Measurements from ENCODE around the gene KCNIP1.

The KCNIP1 gene

DNA sequence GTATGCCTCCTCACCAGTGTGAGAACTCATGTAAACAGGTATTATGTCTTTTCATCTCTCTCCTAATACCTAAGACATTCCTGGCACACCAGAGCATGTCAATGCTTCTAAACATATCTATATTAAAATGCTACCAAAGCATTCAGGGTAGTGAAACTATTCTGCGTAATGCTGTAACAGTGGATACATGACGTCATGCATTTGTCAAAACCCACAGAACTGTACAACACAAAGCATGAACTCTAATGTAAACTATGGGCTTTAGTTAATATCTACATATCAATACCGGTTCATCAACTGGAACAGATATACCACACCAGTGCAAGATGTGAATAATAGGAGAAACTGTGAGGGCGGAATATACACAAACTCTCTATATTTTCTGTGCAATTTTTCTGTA lies 207.5 kb downstream of the KCNIP1 start:
- no peak for DNase-seq (ENCODE audit: low read depth, low spot score)

DNA sequence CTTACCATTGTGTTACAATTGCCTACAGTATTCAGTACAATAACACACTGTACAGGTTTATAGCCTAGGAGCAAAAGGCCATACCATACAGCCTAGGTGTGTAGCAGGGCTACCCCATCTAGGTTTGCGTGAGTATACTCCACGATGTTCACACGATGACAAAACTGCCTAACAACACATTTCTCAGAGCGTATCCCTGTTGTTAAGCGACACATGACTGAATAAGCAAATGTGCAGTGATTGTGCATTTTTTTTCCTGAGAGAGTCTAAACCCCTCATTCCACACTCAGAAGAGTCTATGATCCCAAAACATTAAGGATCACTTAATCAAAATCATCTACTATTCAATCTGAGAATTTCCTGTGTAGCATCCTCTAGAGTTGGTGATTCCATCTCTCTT lies 211.3 kb downstream of the KCNIP1 start:
- no peak for DNase-seq (ENCODE audit: low read depth, low spot score)

DNA sequence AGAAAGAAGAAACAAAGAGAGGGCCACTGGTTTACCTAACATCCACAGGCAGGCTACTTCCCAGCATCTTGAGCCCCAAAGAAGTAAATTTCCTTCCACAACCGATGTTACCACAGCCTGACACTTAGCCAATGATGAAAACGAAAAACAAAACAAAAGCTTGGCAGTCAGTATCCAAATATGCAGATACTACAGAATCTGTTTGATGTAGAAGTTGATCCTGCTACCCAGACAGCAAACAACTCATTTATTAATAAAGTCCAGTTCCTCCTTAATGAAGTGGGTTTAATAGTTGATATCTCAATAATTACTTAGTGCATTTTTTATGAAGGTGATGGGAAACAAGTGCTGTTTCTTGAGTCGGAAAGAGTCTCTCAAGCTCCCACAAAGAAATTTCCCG lies 212.6 kb downstream of the KCNIP1 start:
- DNase-seq (ENCODE audit: low read depth, low spot score) = no peak

DNA sequence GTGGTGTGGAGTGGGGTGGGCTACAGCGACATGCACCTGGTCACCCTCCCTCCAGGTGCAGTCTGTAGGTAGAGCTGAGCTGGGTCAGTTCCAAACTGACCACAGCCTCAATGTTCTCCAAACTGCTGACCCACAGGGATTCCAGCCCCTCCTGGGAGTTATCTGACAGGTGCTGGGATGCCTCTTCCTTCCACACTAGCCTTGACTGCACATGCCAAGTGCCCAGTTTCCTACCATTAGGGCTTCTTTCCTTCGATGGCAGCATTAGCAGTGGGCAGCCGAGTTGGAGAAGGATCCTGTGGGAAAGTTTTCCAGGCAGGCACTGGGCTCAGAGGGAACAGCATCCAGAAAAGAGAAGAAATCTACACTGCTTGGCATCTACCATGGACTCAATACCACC lies 215.7 kb downstream of the KCNIP1 start:
- DNase-seq (ENCODE audit: low read depth, low spot score) = no peak

DNA sequence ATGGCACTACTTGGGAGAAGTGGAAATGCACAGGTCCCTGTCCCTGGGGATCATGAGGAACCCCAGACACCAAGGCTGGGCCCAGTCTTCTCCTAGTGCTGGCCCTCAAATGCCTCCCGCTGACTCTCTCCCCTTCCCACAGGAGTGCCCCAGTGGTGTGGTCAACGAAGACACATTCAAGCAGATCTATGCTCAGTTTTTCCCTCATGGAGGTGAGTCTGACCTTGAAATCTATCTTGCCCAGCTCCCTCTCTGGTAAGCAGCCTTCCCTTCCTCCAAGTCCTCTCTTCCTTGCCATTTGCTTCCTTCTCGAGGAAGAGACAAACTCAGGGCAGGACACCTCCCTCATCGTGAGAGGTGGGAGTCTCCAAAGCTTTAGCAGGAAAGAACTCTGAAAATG lies 216.4 kb downstream of the KCNIP1 start:
- no peak for DNase-seq (ENCODE audit: low read depth, low spot score)

DNA sequence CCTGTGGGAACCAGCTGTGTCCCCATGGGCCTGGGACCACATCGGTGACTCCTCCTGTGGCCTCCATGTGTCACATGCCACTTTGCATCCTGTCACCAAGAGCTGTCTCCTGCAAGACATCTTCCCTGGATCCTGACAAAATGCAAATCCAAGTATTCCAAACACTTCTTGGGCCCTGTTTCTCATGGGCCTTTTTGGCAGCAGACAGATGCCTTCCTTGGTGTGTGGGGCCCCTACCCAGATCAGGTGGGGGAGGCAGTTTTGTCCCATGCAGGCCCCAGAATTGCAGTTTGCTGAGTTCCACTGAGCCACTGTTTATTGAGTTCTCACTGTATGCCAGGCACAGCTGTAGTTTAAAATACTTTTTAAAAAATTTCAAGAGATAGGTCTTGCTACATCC lies 217.2 kb downstream of the KCNIP1 start:
- no peak for DNase-seq (ENCODE audit: low read depth, low spot score)

DNA sequence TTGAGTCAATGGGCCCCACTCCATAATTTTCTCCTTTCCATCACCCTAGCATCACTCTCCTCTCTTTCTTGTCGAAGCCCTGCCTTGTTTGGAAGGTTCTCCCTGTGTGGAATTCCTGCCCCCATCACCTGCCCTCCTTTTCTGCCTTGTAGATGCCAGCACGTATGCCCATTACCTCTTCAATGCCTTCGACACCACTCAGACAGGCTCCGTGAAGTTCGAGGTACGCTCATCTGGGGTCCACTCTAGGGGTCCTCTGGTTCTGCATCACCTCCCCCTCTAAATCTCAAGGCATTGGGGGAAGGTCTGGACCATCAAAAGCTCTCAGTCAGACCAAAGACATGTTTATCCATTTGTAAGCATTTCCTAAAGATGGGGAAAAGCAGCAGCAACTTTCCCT lies 217.9 kb downstream of the KCNIP1 start:
- DNase-seq (ENCODE audit: low read depth, low spot score) = no peak

DNA sequence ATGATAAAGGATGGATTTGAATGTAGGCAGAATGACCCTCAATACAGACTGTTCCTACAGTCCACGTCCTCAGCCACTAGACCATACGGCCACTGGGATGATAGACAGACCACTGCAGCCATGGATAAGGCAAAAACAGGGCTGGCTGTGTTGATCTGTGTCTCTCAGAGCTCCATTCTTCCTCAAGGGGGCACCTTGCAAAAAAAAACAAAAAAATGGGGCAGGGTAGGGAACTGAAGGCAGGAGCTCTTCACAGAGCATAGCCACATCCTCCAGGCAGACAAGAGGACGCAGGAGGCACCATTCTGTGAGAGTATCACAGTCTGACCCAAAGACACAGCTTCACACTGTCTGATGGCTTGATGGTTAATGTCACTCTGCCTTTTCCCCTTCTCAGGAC lies 218.5 kb downstream of the KCNIP1 start:
- DNase-seq (ENCODE audit: low read depth, low spot score) = peak; percentile 47

DNA sequence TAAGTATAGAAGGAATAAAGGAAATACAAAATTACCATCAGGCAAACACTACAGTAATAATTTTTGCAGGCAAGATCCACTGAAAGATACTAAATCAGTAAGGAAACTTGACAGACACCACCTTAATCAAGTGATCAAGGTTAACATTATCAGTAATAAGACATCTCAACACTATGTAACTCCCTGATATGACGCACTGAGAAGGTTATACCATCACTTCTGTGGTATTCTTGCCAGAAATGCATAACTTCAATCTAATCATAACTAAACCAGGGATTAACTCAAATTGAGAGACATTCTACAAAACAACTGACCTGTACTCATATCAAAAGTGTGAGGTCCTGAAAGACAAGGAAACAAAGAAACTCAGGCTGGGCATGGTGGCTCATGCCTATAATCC lies 227.2 kb downstream of the KCNIP1 start:
- DNase-seq (ENCODE audit: low read depth, low spot score) = no peak

DNA sequence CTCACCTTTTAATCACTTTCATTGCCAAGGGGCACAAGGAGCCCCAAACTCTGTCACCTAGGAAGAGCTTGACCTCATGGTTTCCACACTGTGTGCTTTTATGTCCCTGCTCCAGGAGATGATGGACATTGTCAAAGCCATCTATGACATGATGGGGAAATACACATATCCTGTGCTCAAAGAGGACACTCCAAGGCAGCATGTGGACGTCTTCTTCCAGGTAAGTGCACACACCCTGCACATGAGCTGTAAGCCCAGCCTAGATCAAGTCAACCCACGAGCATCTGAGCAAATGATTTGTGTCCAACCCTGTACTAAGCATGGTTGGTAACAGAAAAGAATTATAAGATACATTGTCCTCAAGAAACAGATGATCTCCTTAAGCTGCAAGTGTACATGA lies 228.9 kb downstream of the KCNIP1 start:
- DNase-seq (ENCODE audit: low read depth, low spot score) = no peak

DNA sequence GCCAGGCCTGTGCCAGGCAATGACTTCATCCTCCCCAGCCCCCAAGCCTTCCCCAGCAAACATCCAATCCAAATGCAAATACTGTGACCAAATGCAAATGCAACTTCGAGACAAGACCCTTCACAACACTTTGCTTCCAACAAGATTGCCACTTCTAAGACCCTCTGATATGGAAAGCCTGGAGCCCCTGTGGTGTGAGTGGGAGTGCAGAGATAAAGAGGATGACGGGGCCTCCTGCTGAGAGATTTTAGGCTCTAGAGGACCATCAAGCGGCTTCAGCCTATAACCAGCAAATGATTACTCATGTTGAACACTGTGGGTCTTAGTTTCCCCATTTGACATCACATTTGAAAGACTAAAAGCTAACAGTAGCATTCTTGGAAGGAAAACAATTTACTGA lies 233.1 kb downstream of the KCNIP1 start:
- no peak for DNase-seq (ENCODE audit: low read depth, low spot score)

DNA sequence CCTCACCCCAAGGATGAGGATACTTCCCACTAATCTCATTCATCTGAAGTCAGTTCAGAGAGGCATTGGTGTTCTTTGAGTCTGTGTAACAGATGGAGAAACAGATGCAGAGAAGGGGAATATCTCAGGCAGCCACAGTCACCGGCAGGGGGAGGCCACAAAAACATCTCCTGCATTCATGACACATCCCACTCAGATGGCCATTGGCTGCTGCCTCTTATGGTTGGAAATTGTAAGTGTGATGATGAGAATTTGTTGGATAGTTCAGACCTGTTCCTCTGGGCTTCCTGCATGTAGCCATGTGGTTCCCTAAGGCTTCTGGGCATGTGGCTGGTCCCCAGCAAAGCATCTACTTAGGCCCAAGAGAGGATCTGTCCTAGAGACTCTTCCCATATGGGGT lies 233.8 kb downstream of the KCNIP1 start:
- DNase-seq (ENCODE audit: low read depth, low spot score) = no peak

DNA sequence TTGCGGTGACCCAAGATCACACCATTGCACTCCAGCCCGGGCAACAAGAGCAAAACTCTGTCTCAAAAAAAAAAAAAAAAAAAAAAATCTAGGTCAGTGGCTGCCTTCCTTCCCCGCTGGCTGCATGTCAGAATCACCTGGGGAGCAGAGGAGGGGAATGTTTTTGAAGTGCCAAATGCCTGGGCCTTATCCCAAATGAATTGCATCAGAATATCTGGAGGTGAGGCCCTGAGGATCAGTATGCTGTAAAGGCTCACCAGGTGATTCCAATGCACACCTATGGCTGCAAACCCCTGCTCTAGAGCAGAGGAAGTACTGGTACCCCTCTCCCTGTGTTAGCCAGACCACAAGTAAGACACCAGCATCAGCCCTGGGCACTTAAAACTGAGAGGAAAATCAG lies 235.0 kb downstream of the KCNIP1 start:
- no peak for DNase-seq (ENCODE audit: low read depth, low spot score)

DNA sequence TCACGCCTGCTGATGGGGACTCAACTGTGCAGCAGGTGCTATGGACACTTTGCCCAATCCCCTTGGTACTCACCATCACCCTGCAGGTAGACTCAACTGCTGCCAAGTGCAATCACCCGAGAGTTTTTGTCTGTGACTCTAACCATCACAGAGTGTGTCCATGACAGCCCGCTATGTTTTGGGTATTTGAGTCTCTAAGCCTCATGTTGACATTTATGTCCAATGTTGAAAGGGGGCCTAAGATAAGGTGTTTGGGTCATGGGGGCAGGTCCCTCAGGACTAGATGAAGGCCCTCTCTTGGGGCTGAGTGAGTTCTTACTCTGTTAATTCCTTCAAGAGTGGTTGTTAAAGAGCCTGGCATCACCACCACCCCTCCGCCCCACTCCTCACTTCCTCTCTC lies 235.6 kb downstream of the KCNIP1 start:
- DNase-seq (ENCODE audit: low read depth, low spot score) = no peak

DNA sequence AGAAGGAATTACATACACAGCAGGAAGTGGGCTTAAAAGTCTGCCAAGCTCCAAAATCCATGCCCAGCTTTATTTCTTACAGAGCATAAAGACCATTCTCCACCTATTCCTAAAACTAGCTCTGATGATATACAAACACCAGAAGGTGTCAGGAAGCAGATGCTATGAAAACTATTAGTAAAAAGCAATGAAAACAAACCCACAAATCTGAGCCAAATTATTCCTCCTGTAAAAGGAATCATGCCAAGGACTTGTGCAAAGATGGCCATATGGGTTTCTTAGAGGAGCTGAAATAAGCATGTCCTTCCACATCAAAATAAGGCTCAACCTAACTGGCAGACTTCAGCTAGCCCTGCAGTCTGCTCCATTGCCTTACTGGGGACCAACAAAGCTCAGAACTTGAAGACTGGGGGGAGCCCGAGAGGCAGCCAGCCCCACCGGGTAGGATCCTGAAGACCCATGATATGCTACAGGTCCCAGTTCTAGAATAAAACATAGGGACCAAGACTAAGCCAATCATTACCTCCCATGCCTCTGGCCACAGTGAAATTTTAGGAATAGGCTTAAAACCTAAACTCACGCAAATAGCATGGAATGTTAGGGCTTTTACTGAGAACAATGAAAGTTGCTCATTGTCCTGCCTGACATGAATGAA lies 236.9 kb downstream of the KCNIP1 start:
- DNase-seq (ENCODE audit: low read depth, low spot score) = no peak

DNA sequence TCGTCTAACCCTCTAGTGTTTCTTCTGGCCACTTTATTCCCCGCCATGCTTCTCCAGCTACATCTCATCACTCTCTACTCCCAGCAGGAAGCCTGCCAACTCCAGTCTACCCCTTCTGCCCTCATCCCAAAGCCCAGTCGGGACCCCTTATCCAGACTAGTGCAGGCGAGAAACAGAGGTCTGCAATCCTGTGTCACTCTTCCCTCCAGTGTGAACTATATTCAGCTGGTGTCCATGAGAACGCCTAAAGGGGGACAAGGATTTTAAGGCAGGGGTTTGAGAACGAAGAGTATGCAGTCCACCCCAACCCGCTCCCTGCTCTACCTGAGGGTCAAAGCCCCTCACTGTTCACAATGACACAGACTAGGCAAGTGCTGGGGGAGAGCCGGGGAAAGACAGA lies 238.0 kb downstream of the KCNIP1 start:
- no peak for DNase-seq (ENCODE audit: low read depth, low spot score)

DNA sequence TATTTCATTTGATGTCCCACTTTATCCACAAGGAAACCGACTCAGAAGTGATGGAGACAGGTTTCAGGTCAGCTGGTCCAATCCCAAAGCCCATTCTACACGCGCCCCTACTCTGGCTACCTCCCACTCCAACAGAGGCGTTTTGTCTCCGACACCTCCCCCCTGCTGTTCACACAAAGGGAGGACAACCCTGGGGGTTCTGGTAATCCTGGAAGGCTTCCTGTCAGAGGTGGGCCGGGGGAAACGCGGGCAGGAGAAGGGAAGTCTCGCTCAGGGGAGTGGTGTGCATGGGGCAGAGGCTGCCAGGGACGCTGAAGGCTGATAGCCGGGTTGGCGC lies 240.0 kb downstream of the KCNIP1 start:
- DNase-seq (ENCODE audit: low read depth, low spot score) = no peak

DNA sequence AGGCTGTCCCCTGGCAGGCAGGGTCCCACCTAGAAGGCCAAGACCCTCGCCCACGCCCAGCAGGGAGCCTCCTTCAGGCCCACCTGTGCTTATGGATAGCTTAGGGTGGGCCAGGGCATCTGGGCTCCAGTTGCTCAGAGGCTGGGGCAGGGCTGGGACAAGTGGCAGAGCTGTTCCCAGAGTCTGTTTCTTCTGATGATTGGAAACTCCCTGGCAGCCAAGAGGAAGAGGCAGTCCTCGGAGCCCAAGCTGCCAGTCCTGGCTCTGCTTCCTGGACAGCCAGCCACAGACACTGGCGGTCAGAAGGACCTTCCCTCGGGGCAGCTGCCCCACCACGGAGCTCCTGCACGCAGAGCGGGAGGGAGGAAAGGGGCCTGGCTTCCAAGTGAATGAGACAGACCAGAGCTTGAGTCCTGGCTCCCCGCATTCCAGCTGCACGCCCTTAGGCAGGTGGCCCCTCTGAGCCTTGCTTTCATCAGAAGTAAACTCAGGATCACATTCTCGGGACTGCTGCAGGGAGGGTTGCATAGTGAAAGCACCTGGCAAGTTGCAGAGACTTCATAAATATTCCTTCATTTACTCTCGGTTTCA lies 241.8 kb downstream of the KCNIP1 start:
- peak; percentile 98 for DNase-seq (ENCODE audit: low read depth, low spot score)

DNA sequence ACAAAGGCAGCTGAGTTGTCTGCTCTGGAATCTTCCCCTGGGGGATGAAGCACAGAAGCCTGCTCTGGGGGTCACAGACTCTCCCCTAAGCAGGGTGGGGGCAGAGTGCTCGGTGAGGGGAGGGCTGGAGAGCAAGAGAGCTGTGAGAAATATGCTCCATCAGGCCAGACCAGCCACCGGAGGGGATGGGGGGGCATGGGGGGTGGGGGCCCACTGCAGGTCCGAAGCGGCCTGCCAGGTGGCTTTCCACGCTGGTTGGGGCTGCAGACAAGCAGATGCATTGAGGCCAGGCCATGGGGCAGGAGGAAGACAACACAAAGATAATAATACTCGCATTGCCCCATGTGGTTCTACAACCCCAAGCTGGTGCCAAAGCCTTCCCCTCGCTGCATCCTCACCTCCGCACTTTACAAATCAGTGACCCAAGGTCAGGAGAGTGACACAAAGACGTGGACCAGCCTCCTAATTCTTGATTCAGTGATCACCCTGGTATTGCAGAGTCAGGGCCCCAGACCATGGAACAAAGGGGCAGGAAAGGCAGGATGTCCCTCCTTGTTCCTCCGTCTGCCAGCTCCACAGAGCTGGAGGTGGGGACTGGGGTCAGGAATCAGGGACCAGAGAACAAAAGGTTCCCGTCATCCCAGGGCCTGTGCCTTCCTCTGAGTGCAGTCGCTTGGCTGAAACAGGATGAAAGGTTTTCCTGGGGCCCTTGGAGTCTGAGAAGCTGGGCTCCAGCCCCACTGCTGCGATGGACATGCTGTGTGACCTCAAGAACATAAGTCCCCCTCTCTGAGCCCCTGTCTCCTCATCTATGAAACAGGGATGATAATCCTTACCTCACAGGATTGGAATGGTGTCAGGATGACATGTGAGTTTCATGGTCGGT lies 242.5 kb downstream of the KCNIP1 start:
- DNase-seq (ENCODE audit: low read depth, low spot score) = peak; percentile 56

DNA sequence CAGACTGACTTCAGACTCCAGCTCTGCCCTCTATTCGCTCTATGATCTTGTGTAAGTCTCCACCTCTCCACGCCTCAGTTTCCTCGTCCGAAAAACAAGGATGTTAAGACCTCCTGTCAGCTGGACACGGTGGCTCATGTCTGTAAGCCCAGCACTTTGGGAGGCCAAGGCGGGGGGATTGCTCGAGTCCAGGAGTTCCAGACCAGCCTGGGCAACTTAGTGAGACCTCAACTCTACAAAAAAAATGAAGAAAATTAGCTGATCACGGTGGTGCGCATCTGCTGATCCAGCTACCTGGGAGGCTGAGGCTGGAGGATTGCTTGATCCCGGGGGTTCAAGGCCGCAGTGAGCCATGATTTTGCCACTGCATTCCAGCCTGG lies 243.1 kb downstream of the KCNIP1 start:
- no peak for DNase-seq (ENCODE audit: low read depth, low spot score)

DNA sequence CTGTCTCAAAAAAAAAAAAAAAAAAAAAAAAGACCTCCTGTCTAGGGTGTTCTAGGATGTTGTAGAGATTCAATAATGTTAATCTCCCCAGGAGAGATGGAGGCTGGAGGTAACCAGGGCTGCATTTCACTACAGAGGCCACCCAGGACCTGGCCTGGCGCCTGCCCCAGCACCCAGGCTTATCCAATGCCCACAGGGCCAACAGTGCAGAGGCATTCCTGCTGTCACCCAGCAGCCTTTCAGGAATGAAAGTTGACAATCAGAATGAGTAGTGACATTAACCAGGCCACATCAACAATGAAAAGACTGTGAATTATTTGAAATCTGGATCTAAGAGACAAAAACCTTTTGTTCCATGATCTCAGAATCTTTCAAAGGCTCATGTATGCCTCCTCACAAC lies 243.5 kb downstream of the KCNIP1 start:
- DNase-seq (ENCODE audit: low read depth, low spot score) = peak; percentile 67

DNA sequence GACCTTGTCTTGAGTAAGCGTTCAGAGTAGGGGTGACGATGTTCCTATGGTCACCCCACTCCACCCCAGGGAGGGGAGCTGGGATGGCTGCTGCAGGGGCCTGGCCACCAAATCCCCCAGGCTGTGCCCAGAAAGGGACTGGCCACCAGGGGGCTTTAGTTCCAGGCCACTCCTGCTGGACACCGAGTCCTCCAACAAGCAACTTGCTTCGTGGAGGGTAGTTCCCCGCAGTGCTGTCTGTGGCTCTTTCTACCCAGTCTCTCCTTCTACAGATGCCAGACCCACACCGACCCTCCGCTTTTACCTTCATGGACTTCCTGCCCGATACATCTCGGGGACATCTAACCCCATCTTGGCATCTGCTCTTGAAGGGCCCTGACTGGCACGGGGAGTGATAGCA lies 244.0 kb downstream of the KCNIP1 start:
- peak; percentile 84 for DNase-seq (ENCODE audit: low read depth, low spot score)

DNA sequence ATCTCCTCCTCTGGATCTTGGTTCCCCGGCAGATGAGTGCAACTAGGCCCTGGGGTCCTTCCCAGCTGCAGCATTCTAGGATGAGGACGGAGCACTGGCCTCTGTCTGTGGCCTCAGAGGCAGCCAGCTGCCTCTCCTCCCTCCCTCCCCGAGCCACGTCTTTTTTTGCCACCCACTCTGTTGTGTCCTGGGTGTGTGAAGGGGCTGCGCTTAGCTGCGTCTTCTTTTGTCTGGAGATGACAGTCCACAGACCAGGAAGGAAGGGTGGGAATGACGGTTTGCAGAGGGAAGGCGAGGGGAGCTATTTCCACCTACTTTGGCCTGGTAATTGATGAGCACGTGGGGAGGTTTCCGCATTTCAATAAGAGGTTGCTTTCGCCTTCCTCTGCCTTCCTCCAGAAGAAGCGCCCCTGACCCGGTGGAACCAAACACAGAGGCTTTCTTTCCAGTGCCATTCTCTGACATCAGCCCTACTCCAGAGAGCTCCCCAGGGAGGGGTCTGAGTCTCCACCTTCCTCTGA lies 245.2 kb downstream of the KCNIP1 start:
- peak; percentile 50 for DNase-seq (ENCODE audit: low read depth, low spot score)

Data from ELF-1 (cell line).